ENCODE measurements around the gene CUBN. TPM values are rescaled to one million over a fixed set of nuclear protein-coding genes. Genes with fewer than 3 reads are reported as not detected.

The CUBN gene
- total and polyA plus RNA-seq, 9 of the 15 experiments (the other 6 are each of a cell fraction or from before 2014, with no cell fraction given), result 0.04 to 0.33 (median 0.09) TPM

GRCh38 chr10:16995867-16996529 is 133.6 kb downstream of the CUBN start (continued):
- TF ChIP-seq RERE (CRISPR knock-in tag; IDR thresholded peaks at IDR 0.05; ENCODE audit: borderline replicate concordance) (no peak), TCF15 (CRISPR knock-in tag; IDR thresholded peaks at IDR 0.05) (no peak), ZNF140 (CRISPR knock-in tag; IDR thresholded peaks at IDR 0.05) (no peak), CREB3L1 (IDR thresholded peaks at IDR 0.05; ENCODE audit: borderline replicate concordance, low read depth) (no peak), HMBOX1 (IDR thresholded peaks at IDR 0.05) (peak; percentile 98), CBX2 (IDR thresholded peaks at IDR 0.05; ENCODE audit: insufficient read depth, low read length, poor library complexity, severe bottlenecking) (no peak), ZBTB17 (CRISPR knock-in tag; IDR thresholded peaks at IDR 0.05) (no peak), STAT5B (CRISPR knock-in tag; IDR thresholded peaks at IDR 0.05) (no peak), KAT2B (IDR thresholded peaks at IDR 0.05; ENCODE audit: low read depth, low read length) (no peak), TAL1 (IDR thresholded peaks at IDR 0.05) (peak; percentile 95), RBFOX2 (IDR thresholded peaks at IDR 0.05; ENCODE audit: low read depth, low read length) (no peak), ZNF384 (IDR thresholded peaks at IDR 0.05; ENCODE audit: low read depth, low read length) (no peak), ATF7 (IDR thresholded peaks at IDR 0.05) (peak; percentile 57), SUPT5H (IDR thresholded peaks at IDR 0.05) (no peak), ZNF695 (CRISPR knock-in tag; IDR thresholded peaks at IDR 0.05) (no peak), SMARCB1 (IDR thresholded peaks at IDR 0.05; ENCODE audit: insufficient read length, low read depth) (peak; percentile 87), BRD4 (IDR thresholded peaks at IDR 0.05) (no peak), ZNF764 (CRISPR knock-in tag; IDR thresholded peaks at IDR 0.05; ENCODE audit: low read depth) (no peak), MBD2 (IDR thresholded peaks at IDR 0.05; ENCODE audit: borderline replicate concordance, low read depth) (peak; percentile 68; the same call in 1 of the 2 replicates), ADNP (tag; IDR thresholded peaks at IDR 0.05) (peak; percentile 90), CREB1 (IDR thresholded peaks at IDR 0.05) (no peak; the same call in none of the 2 replicates), CREB1 (CRISPR knock-in tag; IDR thresholded peaks at IDR 0.05) (no peak), ZNF75A (CRISPR knock-in tag; IDR thresholded peaks at IDR 0.05) (no peak)

Data from K562 (cell line).